HCT116 (cell line): ENCODE results near the gene ARHGAP35.

Source experiments
- CBX3 ChIP-seq: IDR thresholded peaks from 2 replicates; pipeline ENCODE4 v1.6.1; 2012; ENCODE audit warnings: low read depth
- CEBPB ChIP-seq: IDR thresholded peaks from 2 replicates; pipeline ENCODE4 v1.6.1; 2012; ENCODE audit warnings: low read depth
- EGR1 ChIP-seq: IDR thresholded peaks from 2 replicates; pipeline ENCODE4 v1.6.1; 2012; ENCODE audit warnings: low read depth
- EZH2 ChIP-seq: fragments of 200-600 bp; sonication (generic); IDR thresholded peaks from 2 replicates; pipeline ENCODE4 v1.6.1; 2017; ENCODE audit warnings: antibody characterized with exemption, mixed run types
- POLR2A ChIP-seq: IDR thresholded peaks from 2 replicates; pipeline ENCODE4 v1.7.0; 2011; ENCODE audit warnings: borderline replicate concordance; ENCODE audit not compliant: insufficient read depth, insufficient read length; ENCODE audit errors: extremely low read depth
- POLR2AphosphoS5 ChIP-seq: IDR thresholded peaks from 2 replicates; pipeline ENCODE4 v1.6.1; 2011; ENCODE audit warnings: mild to moderate bottlenecking, low read depth, low read length, moderate library complexity
- SP1 ChIP-seq: IDR thresholded peaks from 2 replicates; pipeline ENCODE4 v1.6.1; 2012; ENCODE audit warnings: low read depth
- TF ChIP-seq, protein P1 (sequence below), 3 experiments: fragments of 200-600 bp in 1 of 3; sonication (generic) in 1 of 3; IDR thresholded peaks in 2 of 3; conservative IDR thresholded peaks in 1 of 3; 2 replicates each; pipeline ENCODE4 v1.5.1; 2012 to 2017; ENCODE audit warnings: low read depth in 2 of 3, low read length in 2 of 3, antibody characterized with exemption in 1 of 3, borderline replicate concordance in 1 of 3, control low read depth in 1 of 3, mild to moderate bottlenecking in 1 of 3, mixed read lengths in 1 of 3, mixed run types in 1 of 3, moderate library complexity in 1 of 3; ENCODE audit not compliant: insufficient read depth in 1 of 3
- TF ChIP-seq, protein P2 (sequence below): IDR thresholded peaks from 2 replicates; pipeline ENCODE4 v1.6.1; 2011; ENCODE audit warnings: mild to moderate bottlenecking, low read length, moderate library complexity; ENCODE audit not compliant: insufficient replicate concordance; ENCODE audit errors: extremely low read depth
- TF ChIP-seq, protein P3 (sequence below): IDR thresholded peaks from 2 replicates; pipeline ENCODE4 v1.6.1; 2012

DNA sequence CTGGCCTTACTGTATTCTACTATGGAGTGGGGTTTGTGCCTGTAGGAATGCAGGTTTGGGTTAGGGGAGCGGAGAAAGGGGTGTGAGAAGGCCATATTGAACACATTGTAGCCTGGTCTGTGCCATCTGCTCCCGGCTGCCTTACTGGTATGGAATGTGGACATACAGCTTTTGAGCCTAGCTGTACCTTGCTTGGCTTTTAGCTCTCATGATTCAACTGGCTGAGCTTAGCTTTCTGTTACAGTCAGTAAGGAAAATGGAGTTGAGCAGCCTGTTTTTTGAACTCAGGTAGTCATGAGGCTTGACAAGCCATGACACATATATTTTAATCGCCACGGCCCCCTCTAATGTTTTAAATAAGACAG, 41.6 kb downstream of the ARHGAP35 start:
- TF ChIP-seq POLR2A: no peak
- TF ChIP-seq, protein P1, sequence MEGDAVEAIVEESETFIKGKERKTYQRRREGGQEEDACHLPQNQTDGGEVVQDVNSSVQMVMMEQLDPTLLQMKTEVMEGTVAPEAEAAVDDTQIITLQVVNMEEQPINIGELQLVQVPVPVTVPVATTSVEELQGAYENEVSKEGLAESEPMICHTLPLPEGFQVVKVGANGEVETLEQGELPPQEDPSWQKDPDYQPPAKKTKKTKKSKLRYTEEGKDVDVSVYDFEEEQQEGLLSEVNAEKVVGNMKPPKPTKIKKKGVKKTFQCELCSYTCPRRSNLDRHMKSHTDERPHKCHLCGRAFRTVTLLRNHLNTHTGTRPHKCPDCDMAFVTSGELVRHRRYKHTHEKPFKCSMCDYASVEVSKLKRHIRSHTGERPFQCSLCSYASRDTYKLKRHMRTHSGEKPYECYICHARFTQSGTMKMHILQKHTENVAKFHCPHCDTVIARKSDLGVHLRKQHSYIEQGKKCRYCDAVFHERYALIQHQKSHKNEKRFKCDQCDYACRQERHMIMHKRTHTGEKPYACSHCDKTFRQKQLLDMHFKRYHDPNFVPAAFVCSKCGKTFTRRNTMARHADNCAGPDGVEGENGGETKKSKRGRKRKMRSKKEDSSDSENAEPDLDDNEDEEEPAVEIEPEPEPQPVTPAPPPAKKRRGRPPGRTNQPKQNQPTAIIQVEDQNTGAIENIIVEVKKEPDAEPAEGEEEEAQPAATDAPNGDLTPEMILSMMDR (IDR thresholded peaks at IDR 0.05 in 2 of 3, conservative IDR thresholded peaks at IDR 0.05 in 1 of 3; ENCODE audit: borderline replicate concordance in 1 of 3, insufficient read depth in 1 of 3, low read depth in 2 of 3, low read length in 2 of 3): no peak
- TF ChIP-seq SP1: peak; percentile 68
- TF ChIP-seq POLR2AphosphoS5: no peak
- TF ChIP-seq CBX3: peak; percentile 71; the same call in 1 of the 2 replicates
- TF ChIP-seq, protein P2, sequence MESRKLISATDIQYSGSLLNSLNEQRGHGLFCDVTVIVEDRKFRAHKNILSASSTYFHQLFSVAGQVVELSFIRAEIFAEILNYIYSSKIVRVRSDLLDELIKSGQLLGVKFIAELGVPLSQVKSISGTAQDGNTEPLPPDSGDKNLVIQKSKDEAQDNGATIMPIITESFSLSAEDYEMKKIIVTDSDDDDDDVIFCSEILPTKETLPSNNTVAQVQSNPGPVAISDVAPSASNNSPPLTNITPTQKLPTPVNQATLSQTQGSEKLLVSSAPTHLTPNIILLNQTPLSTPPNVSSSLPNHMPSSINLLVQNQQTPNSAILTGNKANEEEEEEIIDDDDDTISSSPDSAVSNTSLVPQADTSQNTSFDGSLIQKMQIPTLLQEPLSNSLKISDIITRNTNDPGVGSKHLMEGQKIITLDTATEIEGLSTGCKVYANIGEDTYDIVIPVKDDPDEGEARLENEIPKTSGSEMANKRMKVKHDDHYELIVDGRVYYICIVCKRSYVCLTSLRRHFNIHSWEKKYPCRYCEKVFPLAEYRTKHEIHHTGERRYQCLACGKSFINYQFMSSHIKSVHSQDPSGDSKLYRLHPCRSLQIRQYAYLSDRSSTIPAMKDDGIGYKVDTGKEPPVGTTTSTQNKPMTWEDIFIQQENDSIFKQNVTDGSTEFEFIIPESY: no peak
- TF ChIP-seq, protein P3, sequence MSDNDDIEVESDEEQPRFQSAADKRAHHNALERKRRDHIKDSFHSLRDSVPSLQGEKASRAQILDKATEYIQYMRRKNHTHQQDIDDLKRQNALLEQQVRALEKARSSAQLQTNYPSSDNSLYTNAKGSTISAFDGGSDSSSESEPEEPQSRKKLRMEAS: peak; percentile 78
- no peak for TF ChIP-seq CEBPB
- no peak for TF ChIP-seq EZH2
- TF ChIP-seq EGR1: no peak
